Gastrocnemius medialis (tissue), 4 donors: ENCODE results near the gene COPS9.

ENCODE experiments used
- POLR2A ChIP-seq, 2 donors: fragments of 450-650 bp; IDR thresholded peaks; one replicate each; pipeline ENCODE4 v1.6.1; 2017; ENCODE audit warnings: antibody characterized with exemption in 2 of 2, mild to moderate bottlenecking in 2 of 2, moderate library complexity in 2 of 2
- TF ChIP-seq, protein P1 (sequence below), 5 experiments: fragments of 450-650 bp in 3 of 5; fragments of 200-600 bp in 2 of 5; sonication (generic) in 2 of 5; IDR thresholded peaks in 4 of 5; conservative IDR thresholded peaks in 1 of 5; 1 replicate in 4 of 5; 2 replicates in 1 of 5; pipeline ENCODE4 v1.5.1; 2016 to 2019; ENCODE audit warnings: antibody characterized with exemption in 5 of 5, mild to moderate bottlenecking in 3 of 5, moderate library complexity in 3 of 5

DNA sequence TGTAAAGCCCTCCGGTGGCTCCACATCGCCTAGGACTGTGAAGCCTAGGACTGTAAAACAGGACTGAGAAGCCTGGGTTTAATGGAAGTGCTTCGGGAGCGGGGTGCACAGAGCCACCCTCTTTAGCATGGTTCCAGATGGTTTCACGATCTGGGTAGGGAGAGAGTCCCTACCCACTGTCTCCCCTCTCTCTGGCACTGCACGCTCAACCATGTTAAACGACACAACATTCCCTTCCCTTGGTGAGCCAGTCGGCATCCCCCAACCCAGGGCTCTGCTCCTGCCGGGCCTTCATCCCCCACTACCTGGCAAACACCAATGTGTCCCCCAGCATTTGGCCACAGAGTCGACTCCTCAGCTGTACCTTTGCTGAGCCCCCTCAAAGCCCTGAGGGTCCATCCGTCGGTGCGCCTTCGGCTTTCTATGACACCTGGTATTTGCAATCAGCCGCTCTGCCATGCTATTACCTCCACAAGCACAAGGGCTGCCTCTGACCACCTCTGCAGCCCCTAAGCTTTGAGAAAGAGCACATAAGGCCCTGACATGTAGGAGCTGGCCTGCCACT lies 1.1 kb downstream of the COPS9 start:
- no peak for TF ChIP-seq POLR2A (IDR thresholded peaks at IDR 0.05)
- TF ChIP-seq, protein P1, sequence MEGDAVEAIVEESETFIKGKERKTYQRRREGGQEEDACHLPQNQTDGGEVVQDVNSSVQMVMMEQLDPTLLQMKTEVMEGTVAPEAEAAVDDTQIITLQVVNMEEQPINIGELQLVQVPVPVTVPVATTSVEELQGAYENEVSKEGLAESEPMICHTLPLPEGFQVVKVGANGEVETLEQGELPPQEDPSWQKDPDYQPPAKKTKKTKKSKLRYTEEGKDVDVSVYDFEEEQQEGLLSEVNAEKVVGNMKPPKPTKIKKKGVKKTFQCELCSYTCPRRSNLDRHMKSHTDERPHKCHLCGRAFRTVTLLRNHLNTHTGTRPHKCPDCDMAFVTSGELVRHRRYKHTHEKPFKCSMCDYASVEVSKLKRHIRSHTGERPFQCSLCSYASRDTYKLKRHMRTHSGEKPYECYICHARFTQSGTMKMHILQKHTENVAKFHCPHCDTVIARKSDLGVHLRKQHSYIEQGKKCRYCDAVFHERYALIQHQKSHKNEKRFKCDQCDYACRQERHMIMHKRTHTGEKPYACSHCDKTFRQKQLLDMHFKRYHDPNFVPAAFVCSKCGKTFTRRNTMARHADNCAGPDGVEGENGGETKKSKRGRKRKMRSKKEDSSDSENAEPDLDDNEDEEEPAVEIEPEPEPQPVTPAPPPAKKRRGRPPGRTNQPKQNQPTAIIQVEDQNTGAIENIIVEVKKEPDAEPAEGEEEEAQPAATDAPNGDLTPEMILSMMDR (IDR thresholded peaks at IDR 0.05 in 4 of 5, conservative IDR thresholded peaks at IDR 0.05 in 1 of 5), result no peak
